CD8-positive, alpha-beta memory T cell (primary cell): Measurements from ENCODE around the gene RAB6B. TPM values are rescaled to one million over a fixed set of nuclear protein-coding genes. Genes with fewer than 3 reads are reported as not detected.

Experiments used
- CTCF ChIA-PET: fragments of 350-600 bp; sonication (Branson Sonifier 250); formaldehyde crosslinking; loops from one replicate; lab custom pipeline; 2021; ENCODE audit warnings: antibody characterized with exemption; lab: Charles Lee
- POLR2A ChIA-PET: fragments of 350-600 bp; sonication (Branson Sonifier 250); formaldehyde crosslinking; loops from one replicate; lab custom pipeline; 2021; ENCODE audit warnings: antibody characterized with exemption; lab: Charles Lee
- DNase-seq, 5 donors: peaks; one replicate each; pipeline versions ENCODE4 v3.0.0 to v3.0.0-alpha.2; 2020 to 2022; ENCODE audit warnings: mixed read lengths in 1 of 5
- H3K27ac ChIP-seq: one replicate; pipeline ENCODE4 v1.7.0; 2013; ENCODE audit warnings: low read depth, mild to moderate bottlenecking, low read length, moderate library complexity
- H3K27me3 ChIP-seq: 2 replicates; pipeline ENCODE4 v1.7.0; 2013; ENCODE audit warnings: low read length, mild to moderate bottlenecking; ENCODE audit not compliant: insufficient read depth, poor library complexity, severe bottlenecking
- H3K36me3 ChIP-seq: 2 replicates; pipeline ENCODE4 v1.7.0; 2013; ENCODE audit warnings: mild to moderate bottlenecking, low read length, moderate library complexity; ENCODE audit not compliant: insufficient read depth
- H3K4me1 ChIP-seq: 2 replicates; pipeline ENCODE4 v1.7.0; 2013; ENCODE audit warnings: mild to moderate bottlenecking, low read length, moderate library complexity; ENCODE audit not compliant: insufficient read depth
- H3K4me3 ChIP-seq: 2 replicates; pipeline ENCODE4 v1.7.0; 2013; ENCODE audit warnings: mild to moderate bottlenecking, low read length
- H3K9me3 ChIP-seq: 2 replicates; pipeline ENCODE4 v1.7.0; 2013; ENCODE audit warnings: mild to moderate bottlenecking, low read length
- H3K27ac Mint-ChIP-seq, 8 donors: one replicate each; pipeline ENCODE4 v1.8.0; 2020 to 2021; ENCODE audit warnings: mixed read lengths in 8 of 8, mild to moderate bottlenecking in 6 of 8, inconsistent platforms in 3 of 8, moderate library complexity in 3 of 8
- H3K27me3 Mint-ChIP-seq, 2 donors: one replicate each; pipeline ENCODE4 v1.8.0; 2020 to 2021; ENCODE audit warnings: mixed read lengths in 2 of 2, mild to moderate bottlenecking in 1 of 2, moderate library complexity in 1 of 2
- H3K36me3 Mint-ChIP-seq, 3 donors: one replicate each; pipeline ENCODE4 v1.8.0; 2020 to 2021; ENCODE audit warnings: mixed read lengths in 3 of 3, inconsistent platforms in 1 of 3, mild to moderate bottlenecking in 1 of 3
- H3K4me1 Mint-ChIP-seq, 3 donors: one replicate each; pipeline ENCODE4 v1.8.0; 2020 to 2021; ENCODE audit warnings: mixed read lengths in 3 of 3, inconsistent platforms in 1 of 3, mild to moderate bottlenecking in 1 of 3
- H3K4me3 Mint-ChIP-seq, 7 donors: one replicate each; pipeline ENCODE4 v1.8.0; 2020 to 2021; ENCODE audit warnings: mixed read lengths in 7 of 7, mild to moderate bottlenecking in 6 of 7, moderate library complexity in 4 of 7, inconsistent platforms in 2 of 7
- H3K9me3 Mint-ChIP-seq, 5 donors: one replicate each; pipeline ENCODE4 v1.8.0; 2020 to 2022; ENCODE audit warnings: mixed read lengths in 5 of 5, mild to moderate bottlenecking in 3 of 5, moderate library complexity in 2 of 5, inconsistent platforms in 1 of 5
- polyA plus RNA-seq: library from polyadenylated mRNA; unstranded; fragments of 300-500 nt; fragmentation: Illumina TruSeq; gene quantifications from one replicate; pipeline ENCODE4 v1.2.3, GENCODE V29; 2021
- total RNA-seq, 2 experiments: library from RNA; stranded (reverse); gene quantifications; one replicate each; pipeline ENCODE4 v1.2.3, GENCODE V29; 2021

RAB6B gene
- total and polyA plus RNA-seq, 3 experiments from 2014 or later: 0.24 to 1.7 (median 0.73) TPM

DNA sequence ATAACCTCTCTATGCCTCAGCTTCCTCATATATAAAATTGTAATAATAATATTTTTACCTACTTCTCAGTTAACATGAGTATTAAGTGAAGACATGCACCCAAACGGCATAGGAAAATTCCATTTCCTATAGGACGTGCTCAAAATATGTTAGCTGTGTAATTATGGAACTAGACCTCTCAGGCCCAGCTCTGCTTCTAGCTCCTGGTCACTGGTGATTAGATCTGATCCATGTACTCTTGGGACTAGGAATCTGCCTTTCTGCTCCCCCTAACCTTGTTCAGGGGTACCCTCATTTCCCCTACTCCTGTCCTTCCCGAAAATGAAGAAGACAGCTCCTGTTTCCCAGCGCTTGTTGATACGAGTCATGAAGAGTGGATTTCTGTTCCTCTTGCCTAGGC lies 119.8 kb downstream of the RAB6B start:
- no peaks in the 10 kb centered on the region for H3K9me3 ChIP-seq
- H3K27ac ChIP-seq: no peak overlapping the region
- no peaks in the 10 kb centered on the region for H3K36me3 ChIP-seq
- no peak for DNase-seq
- ChIA-PET CTCF (no interaction called here), POLR2A (no interaction called here)
- peaks cover 18 to 61% of the 10 kb centered on the region in 2 donors for H3K27me3 Mint-ChIP-seq
- H3K27ac Mint-ChIP-seq: no peak overlapping the region
- no peaks in the 10 kb centered on the region for H3K4me1 ChIP-seq
- no peaks in the 10 kb centered on the region for H3K36me3 Mint-ChIP-seq
- H3K4me3 Mint-ChIP-seq: no peak overlapping the region
- no peaks in the 10 kb centered on the region for H3K4me1 Mint-ChIP-seq
- H3K4me3 ChIP-seq: no peak overlapping the region
- H3K9me3 Mint-ChIP-seq: no peaks in the 10 kb centered on the region
- peaks cover 4% of the 10 kb centered on the region for H3K27me3 ChIP-seq

DNA sequence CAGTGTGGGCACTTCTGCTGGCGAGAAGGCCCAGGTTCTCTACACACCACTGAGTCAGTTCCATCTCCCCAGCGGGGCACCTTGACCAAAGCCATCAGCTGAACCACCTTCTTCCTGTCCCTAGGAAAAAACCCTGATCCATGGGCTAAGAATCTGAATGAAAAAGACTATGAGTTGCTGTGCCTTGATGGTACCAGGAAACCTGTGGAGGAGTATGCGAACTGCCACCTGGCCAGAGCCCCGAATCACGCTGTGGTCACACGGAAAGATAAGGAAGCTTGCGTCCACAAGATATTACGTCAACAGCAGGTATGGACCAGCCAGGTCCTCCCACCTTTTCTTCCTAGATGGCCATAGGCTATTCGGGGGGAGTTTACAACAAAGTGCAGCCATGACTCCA lies 120.4 kb downstream of the RAB6B start:
- ChIA-PET CTCF (no interaction called here), POLR2A (no interaction called here)
- Mint-ChIP-seq H3K27ac (no peak overlapping the region), H3K27me3 (peaks cover 18 to 61% of the 10 kb centered on the region in 2 donors), H3K9me3 (no peaks in the 10 kb centered on the region), H3K36me3 (no peaks in the 10 kb centered on the region), H3K4me3 (no peak overlapping the region), H3K4me1 (no peaks in the 10 kb centered on the region)
- DNase-seq: no peak
- H3K9me3 ChIP-seq: no peaks in the 10 kb centered on the region
- no peak overlapping the region for H3K27ac ChIP-seq
- H3K4me1 ChIP-seq: no peaks in the 10 kb centered on the region
- no peaks in the 10 kb centered on the region for H3K36me3 ChIP-seq
- H3K27me3 ChIP-seq: peaks cover 4% of the 10 kb centered on the region
- no peak overlapping the region for H3K4me3 ChIP-seq

Other genes starting within 250 kb of the RAB6B start
- gene TOPBP1, start 233.9 kb downstream of the RAB6B start, total RNA-seq: 10 to 100 TPM; 72.0 to 72.6 TPM
- 11.3 TPM for gene TOPBP1, start 233.9 kb downstream of the RAB6B start, polyA plus RNA-seq
- gene TF, start 149.5 kb downstream of the RAB6B start, total RNA-seq: under 1 TPM; 0.02 to 0.26 TPM
- gene TF, start 149.5 kb downstream of the RAB6B start, polyA plus RNA-seq: not detected
- 100 to 1,000 TPM; 128 to 129 TPM for gene SRPRB, start 90.1 kb downstream of the RAB6B start, total RNA-seq
- 60.0 TPM for gene SRPRB, start 90.1 kb downstream of the RAB6B start, polyA plus RNA-seq
- gene SLCO2A1, start 134.0 kb upstream of the RAB6B start, total RNA-seq: not detected
- not detected for gene SLCO2A1, start 134.0 kb upstream of the RAB6B start, polyA plus RNA-seq